Epithelial cell of proximal tubule (primary cell): ENCODE results near the gene SLC2A1. TPM values are rescaled to one million over a fixed set of nuclear protein-coding genes. Genes with fewer than 3 reads are reported as not detected.

ENCODE experiments used
- DNase-seq: peaks from one replicate; pipeline ENCODE4 v3.0.0-alpha.2; 2011; ENCODE audit warnings: low read depth
- H3K4me3 ChIP-seq: 2 replicates; pipeline ENCODE4 v1.5.1; 2011; ENCODE audit warnings: low read depth, mild to moderate bottlenecking, low read length
- total RNA-seq: library from RNA; depleted of rRNA; stranded (reverse); fragments of >200 nt; gene quantifications from 2 replicates; pipeline ENCODE4 v1.2.3, GENCODE V29; 2015
- TF ChIP-seq, protein P1 (sequence below): conservative IDR thresholded peaks from 2 replicates; pipeline ENCODE4 v1.5.1; 2012; ENCODE audit warnings: low read depth, mild to moderate bottlenecking, low read length

Gene SLC2A1
- total RNA-seq, 1 donor from 2014 or later, result 598 TPM

DNA sequence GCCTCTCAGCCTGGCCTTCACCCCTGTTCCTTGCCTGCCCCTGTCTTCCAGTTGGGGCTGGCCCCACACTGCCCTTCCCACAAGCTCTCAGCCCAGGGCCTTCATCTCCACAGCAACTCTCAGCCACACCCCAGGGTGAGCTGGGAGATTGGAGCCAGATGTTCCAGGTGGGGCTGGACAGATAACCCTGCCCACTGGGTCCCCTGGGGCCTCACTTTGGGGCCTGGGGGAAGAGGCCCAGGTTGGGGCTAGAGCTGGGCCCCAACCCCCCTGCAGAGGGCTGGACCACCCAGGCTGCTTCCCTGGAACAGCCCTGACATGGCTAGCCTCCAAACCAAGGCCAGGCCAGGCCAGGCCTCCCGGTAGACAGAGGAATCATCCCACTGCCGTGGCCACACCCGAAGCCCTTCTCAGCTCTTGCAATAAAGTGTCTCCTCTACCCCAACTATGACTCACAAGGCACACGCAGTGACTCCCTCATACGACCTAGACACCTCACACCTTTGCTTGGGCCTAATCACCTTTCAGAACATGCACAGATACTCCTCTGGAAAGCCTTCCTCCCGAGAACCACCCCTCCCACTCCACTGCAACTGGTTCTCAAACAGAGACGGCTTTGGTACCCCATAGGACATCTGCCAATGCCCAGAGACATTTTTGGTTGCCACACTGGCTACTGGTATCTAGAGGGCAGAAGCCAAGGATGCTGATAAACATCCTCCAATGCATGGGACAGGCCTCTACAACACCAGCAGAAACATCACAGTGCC lies 22.2 kb downstream of the SLC2A1 start:
- H3K4me3 ChIP-seq, result no peak overlapping the region
- DNase-seq, result no peak
- TF ChIP-seq, protein P1, sequence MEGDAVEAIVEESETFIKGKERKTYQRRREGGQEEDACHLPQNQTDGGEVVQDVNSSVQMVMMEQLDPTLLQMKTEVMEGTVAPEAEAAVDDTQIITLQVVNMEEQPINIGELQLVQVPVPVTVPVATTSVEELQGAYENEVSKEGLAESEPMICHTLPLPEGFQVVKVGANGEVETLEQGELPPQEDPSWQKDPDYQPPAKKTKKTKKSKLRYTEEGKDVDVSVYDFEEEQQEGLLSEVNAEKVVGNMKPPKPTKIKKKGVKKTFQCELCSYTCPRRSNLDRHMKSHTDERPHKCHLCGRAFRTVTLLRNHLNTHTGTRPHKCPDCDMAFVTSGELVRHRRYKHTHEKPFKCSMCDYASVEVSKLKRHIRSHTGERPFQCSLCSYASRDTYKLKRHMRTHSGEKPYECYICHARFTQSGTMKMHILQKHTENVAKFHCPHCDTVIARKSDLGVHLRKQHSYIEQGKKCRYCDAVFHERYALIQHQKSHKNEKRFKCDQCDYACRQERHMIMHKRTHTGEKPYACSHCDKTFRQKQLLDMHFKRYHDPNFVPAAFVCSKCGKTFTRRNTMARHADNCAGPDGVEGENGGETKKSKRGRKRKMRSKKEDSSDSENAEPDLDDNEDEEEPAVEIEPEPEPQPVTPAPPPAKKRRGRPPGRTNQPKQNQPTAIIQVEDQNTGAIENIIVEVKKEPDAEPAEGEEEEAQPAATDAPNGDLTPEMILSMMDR, result no peak

DNA sequence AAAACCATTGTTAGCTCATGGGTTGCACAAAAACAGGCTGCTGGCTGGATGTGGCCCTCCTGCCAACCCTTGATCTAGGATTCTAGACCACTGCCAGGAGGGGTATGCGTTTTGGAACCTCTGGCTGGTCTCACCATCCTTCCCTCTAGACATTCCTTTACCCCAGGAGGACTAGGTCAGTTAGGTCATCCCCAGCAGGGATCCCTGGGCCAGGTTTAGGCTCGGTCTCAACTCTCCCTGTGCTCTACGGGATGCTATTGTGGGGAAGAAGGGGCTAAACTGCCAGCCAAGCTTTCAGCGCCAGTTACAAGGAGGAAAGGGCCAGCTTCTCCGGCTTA lies 22.7 kb downstream of the SLC2A1 start:
- TF ChIP-seq, protein P1, result no peak
- no peak for DNase-seq
- H3K4me3 ChIP-seq, result no peak overlapping the region

DNA sequence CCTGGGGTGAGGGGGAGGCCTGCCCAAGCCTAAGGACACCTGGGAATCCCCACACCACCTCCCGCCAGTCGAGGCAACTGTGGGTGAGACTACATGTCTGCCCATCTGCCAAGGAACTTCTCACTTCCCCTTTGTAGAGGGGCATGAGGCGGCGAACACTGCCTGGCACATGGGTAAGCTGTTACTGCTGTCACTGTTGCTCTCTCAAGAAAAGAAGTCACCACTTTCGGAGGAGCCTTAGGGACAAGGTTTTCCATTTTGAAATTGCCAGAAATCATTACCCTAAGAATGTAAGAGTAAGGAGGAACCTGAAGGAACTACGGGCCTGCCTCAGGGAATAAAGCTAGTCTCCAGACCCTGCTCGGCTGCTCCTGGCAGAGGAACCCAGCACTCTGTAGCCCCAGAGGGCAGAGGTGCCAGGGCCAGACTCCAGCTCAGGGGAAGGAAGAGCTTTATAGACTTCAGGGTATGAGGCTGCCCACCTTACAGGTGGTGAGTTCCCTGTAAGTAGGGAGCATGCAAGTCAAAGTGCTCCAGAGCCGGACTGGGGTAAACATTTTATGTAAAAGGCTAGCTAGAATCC lies 23.3 kb downstream of the SLC2A1 start:
- no peak for DNase-seq
- TF ChIP-seq, protein P1, result no peak
- H3K4me3 ChIP-seq, result no peak overlapping the region

DNA sequence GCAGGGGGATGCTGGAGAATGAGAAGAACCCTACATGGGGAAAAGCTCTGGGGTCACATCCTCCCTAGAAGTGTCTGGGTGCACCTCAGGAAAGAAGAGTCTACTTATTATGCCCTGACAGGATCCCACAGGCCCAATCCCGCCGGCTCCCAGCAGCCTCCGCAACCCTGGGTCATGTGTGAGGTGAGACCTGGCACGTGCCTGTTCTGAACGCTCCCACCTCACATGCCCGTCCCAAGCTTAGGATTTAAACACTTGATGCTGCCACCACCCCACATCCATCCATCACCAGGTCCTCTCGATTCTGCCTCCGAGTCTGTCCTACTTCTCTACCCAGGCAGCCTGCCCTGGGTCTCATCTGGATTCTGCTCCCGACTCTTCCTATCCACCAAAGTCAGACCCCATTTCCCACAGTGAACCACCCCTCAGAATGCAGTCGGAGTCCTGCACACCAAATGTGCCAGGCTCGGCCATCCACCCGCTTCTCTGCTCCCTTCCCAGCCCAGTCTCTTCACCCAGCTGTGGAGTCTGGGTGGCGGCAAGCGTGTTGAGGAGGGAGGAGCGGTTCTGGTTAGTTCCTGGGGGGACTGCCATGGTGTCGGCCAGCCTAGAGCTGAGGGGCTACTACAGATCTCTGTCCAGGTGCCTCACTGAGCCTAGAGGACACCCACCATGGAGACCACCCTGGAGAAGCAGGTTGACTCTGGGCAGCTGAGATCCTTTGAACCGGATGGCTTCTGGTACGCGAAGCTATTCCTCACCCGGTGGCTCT lies 23.9 kb downstream of the SLC2A1 start:
- DNase-seq, result no peak
- no peak overlapping the region for H3K4me3 ChIP-seq
- TF ChIP-seq, protein P1, result no peak

DNA sequence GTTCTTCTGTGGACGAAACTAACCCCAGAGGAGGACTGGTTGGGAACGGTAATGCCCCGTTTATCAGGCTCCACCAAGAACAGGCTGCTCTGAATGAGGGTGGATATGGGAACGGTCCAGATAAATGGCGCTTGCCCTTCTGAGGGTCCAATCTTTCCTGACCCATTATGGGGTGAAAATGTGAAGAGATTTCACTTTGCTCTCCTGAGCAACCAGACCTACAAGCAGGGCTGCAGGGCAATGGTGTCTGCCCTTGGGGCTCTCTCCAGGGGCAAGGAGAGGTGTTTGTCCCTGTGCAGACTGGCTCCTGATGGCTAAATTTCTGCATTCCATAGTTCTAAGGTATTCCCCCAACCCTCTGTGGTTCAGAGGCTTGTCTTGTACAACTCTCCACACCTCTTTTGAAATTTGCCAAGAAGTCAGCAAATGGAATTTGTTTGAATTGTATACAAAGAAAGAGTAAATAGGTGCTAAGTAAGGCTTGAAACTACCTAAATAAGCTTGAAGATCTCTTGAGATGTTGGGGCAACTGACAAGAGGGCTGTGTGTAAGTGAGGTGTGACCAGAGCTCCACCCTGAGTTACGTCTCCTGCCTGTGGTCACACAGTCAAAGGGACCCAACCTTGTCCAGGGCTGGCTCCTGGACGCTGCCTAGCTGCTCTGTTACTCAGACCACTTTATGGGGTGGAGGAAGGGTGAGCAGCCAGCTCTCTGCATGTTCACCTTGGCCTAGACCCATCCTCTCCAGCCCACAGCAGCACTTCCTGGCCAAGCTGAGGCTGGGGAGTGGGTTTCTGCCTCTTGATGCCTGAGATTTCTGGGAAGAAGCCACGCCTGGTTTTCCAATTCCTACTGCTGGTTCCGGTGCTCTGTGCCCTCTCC lies 24.8 kb downstream of the SLC2A1 start:
- no peak overlapping the region for H3K4me3 ChIP-seq
- TF ChIP-seq, protein P1, result no peak
- DNase-seq, result no peak

DNA sequence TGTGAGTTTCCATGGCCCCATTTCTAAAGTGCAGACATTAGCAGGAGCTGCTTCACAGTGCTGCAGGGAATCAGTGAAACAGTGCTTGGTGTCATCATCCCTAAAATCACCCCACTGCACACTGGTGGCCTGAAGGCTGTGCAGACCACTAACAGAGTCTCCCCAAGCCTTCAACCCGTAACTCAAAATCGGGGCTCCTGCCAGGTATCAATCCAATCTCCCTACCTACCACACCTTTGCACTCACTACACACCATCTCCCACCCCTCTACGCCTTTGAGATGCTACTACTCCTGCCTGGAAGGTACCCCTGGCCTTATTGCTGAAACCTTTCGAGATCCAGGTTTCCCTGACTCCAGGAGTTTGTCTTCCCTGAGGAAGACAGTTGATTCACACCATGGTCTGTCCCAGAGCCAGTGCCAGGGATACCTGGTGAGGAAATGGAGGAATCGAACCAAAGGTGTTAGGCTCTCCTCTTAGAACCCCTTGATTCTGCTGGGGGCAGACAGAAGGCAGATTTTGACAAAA lies 25.5 kb downstream of the SLC2A1 start:
- H3K4me3 ChIP-seq, result no peak overlapping the region
- DNase-seq, result no peak
- TF ChIP-seq, protein P1, result no peak
